DND-41 (cell line): ENCODE data around the gene FYB1.
A peak's percentile ranks its signal among the peaks of the same experiment; 100 is the strongest.

Experiments
- ATAC-seq: fragments of 200-7000 bp; cut with Tn5 transposase; 3 replicates; pipeline ENCODE4 v1.9.1; 2021; ENCODE audit warnings: low read depth; ENCODE audit not compliant: insufficient read depth
- DNase-seq: peaks from one replicate; pipeline ENCODE4 v3.0.0-alpha.2; 2020
- H2AFZ ChIP-seq: 2 replicates; pipeline ENCODE4 v1.6.0; 2012; ENCODE audit warnings: low read depth, low read length
- H3K27ac ChIP-seq: 2 replicates; pipeline ENCODE4 v1.5.1; 2012; ENCODE audit warnings: low read length, inconsistent platforms
- H3K27me3 ChIP-seq: fragments of 200-600 bp; sonication (generic); 2 replicates; pipeline ENCODE4 v1.6.0; 2012; ENCODE audit warnings: low read length, mild to moderate bottlenecking, inconsistent platforms; ENCODE audit not compliant: insufficient read depth, poor library complexity
- H3K36me3 ChIP-seq: 2 replicates; pipeline ENCODE4 v1.5.1; 2012; ENCODE audit warnings: low read length, inconsistent platforms; ENCODE audit not compliant: insufficient read depth
- H3K4me1 ChIP-seq: 2 replicates; pipeline ENCODE4 v1.5.1; 2012; ENCODE audit warnings: mild to moderate bottlenecking, low read length; ENCODE audit not compliant: insufficient read depth
- H3K4me2 ChIP-seq: 2 replicates; pipeline ENCODE4 v1.6.0; 2012; ENCODE audit warnings: mild to moderate bottlenecking, moderate library complexity, low read length, inconsistent platforms; ENCODE audit not compliant: insufficient read depth
- H3K4me3 ChIP-seq, 2 experiments: fragments of 200-600 bp in 1 of 2; shearing (Covaris generic) in 1 of 2; 2 replicates each; pipeline ENCODE4 v1.5.1; 2012 to 2016; ENCODE audit warnings: inconsistent platforms in 2 of 2, low read length in 2 of 2, mild to moderate bottlenecking in 2 of 2, low read depth in 1 of 2, moderate library complexity in 1 of 2
- H3K79me2 ChIP-seq: 2 replicates; pipeline ENCODE4 v1.6.0; 2012; ENCODE audit warnings: low read length, inconsistent platforms; ENCODE audit not compliant: insufficient read depth
- H3K9ac ChIP-seq: 2 replicates; pipeline ENCODE4 v1.6.0; 2012; ENCODE audit warnings: low read depth, mild to moderate bottlenecking, inconsistent platforms, low read length, moderate library complexity
- H3K9me3 ChIP-seq: 2 replicates; pipeline ENCODE4 v1.5.1; 2012; ENCODE audit warnings: low read length, moderate library complexity, mild to moderate bottlenecking, inconsistent platforms; ENCODE audit not compliant: insufficient read depth, severe bottlenecking
- H4K20me1 ChIP-seq: 2 replicates; pipeline ENCODE4 v1.6.0; 2012; ENCODE audit warnings: low read length; ENCODE audit not compliant: insufficient read depth
- CTCF ChIP-seq: IDR thresholded peaks from 2 replicates; pipeline ENCODE4 v1.5.1; 2012; ENCODE audit warnings: borderline replicate concordance, low read length, moderate library complexity, mild to moderate bottlenecking; ENCODE audit not compliant: poor library complexity, severe bottlenecking; ENCODE audit errors: extremely low read depth
- EZH2 ChIP-seq: IDR thresholded peaks from 3 replicates; pipeline ENCODE4 v1.6.1; 2012; ENCODE audit warnings: borderline replicate concordance, low read depth, mild to moderate bottlenecking, moderate library complexity, low read length, inconsistent platforms; ENCODE audit not compliant: severe bottlenecking

FYB1 gene

GRCh38 chr5:39158127-39158593 lies 61.2 kb downstream of the FYB1 start:
- DNase-seq (no peak), ATAC-seq (no peak)
- no peak overlapping the region for H2AFZ ChIP-seq
- H3K9me3 ChIP-seq, result no peaks in the 10 kb centered on the region
- no peaks in the 10 kb centered on the region for H3K27me3 ChIP-seq
- no peak overlapping the region for H3K9ac ChIP-seq
- H3K36me3 ChIP-seq, result no peaks in the 10 kb centered on the region; the same call in 1 of the 2 replicates
- TF ChIP-seq CTCF, result no peak
- TF ChIP-seq EZH2, result no peak
- no peak overlapping the region for H3K4me2 ChIP-seq
- peaks cover 2% of the 10 kb centered on the region; the same call in 1 of the 2 replicates for H3K4me1 ChIP-seq
- no peak overlapping the region for H3K4me3 ChIP-seq
- H3K27ac ChIP-seq, result no peak overlapping the region
- no peaks in the 10 kb centered on the region for H4K20me1 ChIP-seq
- H3K79me2 ChIP-seq, result no peaks in the 10 kb centered on the region

- TF ChIP-seq EZH2 (no peak), CTCF (no peak)
- no peaks in the 10 kb centered on the region for H3K79me2 ChIP-seq
- no peaks in the 10 kb centered on the region; the same call in 1 of the 2 replicates for H3K36me3 ChIP-seq
- H3K9ac ChIP-seq, result no peak overlapping the region
- ATAC-seq (no peak), DNase-seq (no peak)
- no peaks in the 10 kb centered on the region for H3K4me1 ChIP-seq
- H3K9me3 ChIP-seq, result no peaks in the 10 kb centered on the region
- no peak overlapping the region for H3K27ac ChIP-seq
- no peak overlapping the region for H2AFZ ChIP-seq
- no peaks in the 10 kb centered on the region for H3K27me3 ChIP-seq
- H4K20me1 ChIP-seq, result no peaks in the 10 kb centered on the region
- H3K4me3 ChIP-seq, result no peak overlapping the region
- no peak overlapping the region for H3K4me2 ChIP-seq
Measured at GRCh38 chr5:39157701-39158100, 61.7 kb downstream of the FYB1 start.

- Histone ChIP-seq H3K27me3 (no peaks in the 10 kb centered on the region), H3K36me3 (no peaks in the 10 kb centered on the region; the same call in 1 of the 2 replicates), H3K79me2 (no peaks in the 10 kb centered on the region), H3K9ac (no peak overlapping the region), H3K9me3 (no peaks in the 10 kb centered on the region), H3K27ac (no peak overlapping the region), H4K20me1 (no peaks in the 10 kb centered on the region), H2AFZ (no peak overlapping the region), H3K4me3 (no peak overlapping the region), H3K4me2 (no peak overlapping the region), H3K4me1 (no peaks in the 10 kb centered on the region)
- no peak for TF ChIP-seq CTCF
- TF ChIP-seq EZH2, result no peak
- 0 out of 3 replicates have a peak, but pooled peaks have one; percentile 19 for ATAC-seq
- DNase-seq, result no peak
Measured at GRCh38 chr5:39156082-39156481, 63.3 kb downstream of the FYB1 start.
